A172 (cell line): ENCODE results near the gene TMEM120B. TPM values are rescaled to one million over a fixed set of nuclear protein-coding genes. Genes with fewer than 3 reads are reported as not detected.
"Not testable (repeated sequence)": the region's sequence is repeated elsewhere in the genome, so short reads cannot be mapped to it uniquely, and the experiment has no call there.

Experiments used
- DNase-seq: peaks from one replicate; pipeline ENCODE4 v3.0.0-alpha.2; 2015; ENCODE audit warnings: low spot score
- total RNA-seq: library from RNA; depleted of rRNA; stranded (reverse); fragments of >200 nt; shearing (Covaris generic); gene quantifications from 2 replicates; pipeline ENCODE4 v1.2.3, GENCODE V29; 2014

Gene TMEM120B
- total RNA-seq, 1 experiment from 2014 or later, result 4.6 TPM

GRCh38 chr12:121774968-121775474 lies 62.5 kb downstream of the TMEM120B start:
- DNase-seq, result no peak

- DNase-seq, result no peak
These were observed 62.9 kb downstream of the TMEM120B start for GRCh38 chr12:121775501-121775900.

GRCh38 chr12:121776190-121777098 lies 63.9 kb downstream of the TMEM120B start:
- peak; percentile 48 for DNase-seq

- DNase-seq, result no peak
These were observed 66.2 kb downstream of the TMEM120B start for GRCh38 chr12:121778567-121779421.

- DNase-seq, result no peak
These were observed 66.9 kb downstream of the TMEM120B start for GRCh38 chr12:121779422-121779895.

GRCh38 chr12:121780429-121780828 lies 67.9 kb downstream of the TMEM120B start:
- DNase-seq, result no peak

GRCh38 chr12:121781484-121781997 lies 69.0 kb downstream of the TMEM120B start:
- no peak for DNase-seq

- DNase-seq, result no peak
These were observed 69.7 kb downstream of the TMEM120B start for GRCh38 chr12:121781998-121782979.

- DNase-seq, result peak; percentile 58
These were observed 71.2 kb downstream of the TMEM120B start for GRCh38 chr12:121783766-121784165.

- peak; percentile 93 for DNase-seq
These were observed 71.9 kb downstream of the TMEM120B start for GRCh38 chr12:121784460-121784859.

- DNase-seq, result peak; percentile 97
These were observed 73.9 kb downstream of the TMEM120B start for GRCh38 chr12:121786440-121786825.

- no peak for DNase-seq
These were observed 74.8 kb downstream of the TMEM120B start for GRCh38 chr12:121787063-121788025.

GRCh38 chr12:121788176-121788818 lies 75.7 kb downstream of the TMEM120B start:
- no peak for DNase-seq

- no peak for DNase-seq
These were observed 76.8 kb downstream of the TMEM120B start for GRCh38 chr12:121789233-121789781.

- no peak for DNase-seq
These were observed 77.5 kb downstream of the TMEM120B start for GRCh38 chr12:121789800-121790728.

- DNase-seq, result not testable (repeated sequence)
These were observed 78.2 kb downstream of the TMEM120B start for GRCh38 chr12:121790785-121791184.
